ENCODE results near the gene MSRB3. TPM values are rescaled to one million over a fixed set of nuclear protein-coding genes. Genes with fewer than 3 reads are reported as not detected.

MSRB3 gene
- total and polyA plus RNA-seq, 10 of the 15 experiments (the other 5 are each of a cell fraction or from before 2014, with no cell fraction given) = 0.07 to 2.7 (median 1.3) TPM

GRCh38 chr12:65501093-65501621 lies 222.7 kb downstream of the MSRB3 start:
- POLR2A ChIA-PET = no interaction called here
- Histone ChIP-seq H3K4me3 (no peak overlapping the region), H3K27ac (ENCODE audit: control insufficient read depth, insufficient read depth) (no peak overlapping the region), H3K4me2 (ENCODE audit: control insufficient read depth, insufficient read depth) (no peak overlapping the region), H3K9ac (ENCODE audit: control insufficient read depth, insufficient read depth, low read length) (no peak overlapping the region), H4K20me1 (ENCODE audit: control insufficient read depth, insufficient read depth) (no peaks in the 10 kb centered on the region), H3K9me3 (replicated peaks; ENCODE audit: control insufficient read depth, insufficient read depth, low read length) (no peaks in the 10 kb centered on the region), H3K4me1 (ENCODE audit: control insufficient read depth, insufficient read depth, low read length) (no peaks in the 10 kb centered on the region), H2AFZ (ENCODE audit: control insufficient read depth, low read depth, low read length) (no peak overlapping the region), H3K36me3 (ENCODE audit: control insufficient read depth in 2 of 2, insufficient read depth in 2 of 2, low read length in 1 of 2) (no peaks in the 10 kb centered on the region), H3K79me2 (ENCODE audit: control insufficient read depth, insufficient read depth, low read length) (no peaks in the 10 kb centered on the region), H3K27me3 (replicated peaks in 1 of 2; ENCODE audit: control insufficient read depth in 2 of 2, insufficient read depth in 2 of 2, low read length in 1 of 2) (peaks cover 0 to 3% of the 10 kb centered on the region in 2 experiments; a peak in 2 of 4 replicates)
- in situ Hi-C loops (cut with MboI) = no loop called here
- BruUV-seq (replicated peaks) = no TSS peak
- ATAC-seq (no peak), FAIRE-seq (no peak), DNase-seq (ENCODE audit: low read depth, low spot score) (no peak)
- WGBS (ENCODE audit: insufficient coverage, insufficient replicate concordance, low lambda C conversion rate, missing lambda C conversion rate) = 18% methylated on average over 6 of the region's 6 CpGs
- CTCF ChIA-PET = no interaction called here
- no peak for TF ChIP-seq MEF2B (IDR thresholded peaks at IDR 0.05; ENCODE audit: partially characterized antibody, poor library complexity, severe bottlenecking)
- SMC1A ChIA-PET (ENCODE audit: uncharacterized antibody, unreplicated experiment) = interaction anchor here (1.1 kb wide), 1 partner anchor 16 kb away, joined by 3 read pairs; no protein-coding TSS in a partner anchor
- intact Hi-C loops (cut with micrococcal nuclease; ENCODE audit: unreplicated experiment) = no loop called here
- RAD21 ChIA-PET (ENCODE audit: unreplicated experiment) = no interaction called here

- SMC1A ChIA-PET (ENCODE audit: uncharacterized antibody, unreplicated experiment) = interaction anchor here (1.1 kb wide), 1 partner anchor 15 kb away, joined by 3 read pairs; no protein-coding TSS in a partner anchor
- TF ChIP-seq, protein P1, sequence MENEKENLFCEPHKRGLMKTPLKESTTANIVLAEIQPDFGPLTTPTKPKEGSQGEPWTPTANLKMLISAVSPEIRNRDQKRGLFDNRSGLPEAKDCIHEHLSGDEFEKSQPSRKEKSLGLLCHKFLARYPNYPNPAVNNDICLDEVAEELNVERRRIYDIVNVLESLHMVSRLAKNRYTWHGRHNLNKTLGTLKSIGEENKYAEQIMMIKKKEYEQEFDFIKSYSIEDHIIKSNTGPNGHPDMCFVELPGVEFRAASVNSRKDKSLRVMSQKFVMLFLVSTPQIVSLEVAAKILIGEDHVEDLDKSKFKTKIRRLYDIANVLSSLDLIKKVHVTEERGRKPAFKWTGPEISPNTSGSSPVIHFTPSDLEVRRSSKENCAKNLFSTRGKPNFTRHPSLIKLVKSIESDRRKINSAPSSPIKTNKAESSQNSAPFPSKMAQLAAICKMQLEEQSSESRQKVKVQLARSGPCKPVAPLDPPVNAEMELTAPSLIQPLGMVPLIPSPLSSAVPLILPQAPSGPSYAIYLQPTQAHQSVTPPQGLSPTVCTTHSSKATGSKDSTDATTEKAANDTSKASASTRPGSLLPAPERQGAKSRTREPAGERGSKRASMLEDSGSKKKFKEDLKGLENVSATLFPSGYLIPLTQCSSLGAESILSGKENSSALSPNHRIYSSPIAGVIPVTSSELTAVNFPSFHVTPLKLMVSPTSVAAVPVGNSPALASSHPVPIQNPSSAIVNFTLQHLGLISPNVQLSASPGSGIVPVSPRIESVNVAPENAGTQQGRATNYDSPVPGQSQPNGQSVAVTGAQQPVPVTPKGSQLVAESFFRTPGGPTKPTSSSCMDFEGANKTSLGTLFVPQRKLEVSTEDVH (IDR thresholded peaks at IDR 0.05; ENCODE audit: low read depth, partially characterized antibody) = no peak
- no peak for TF ChIP-seq BCLAF1 (IDR thresholded peaks at IDR 0.05)
- TF ChIP-seq POLR2A (IDR thresholded peaks at IDR 0.05; ENCODE audit: low read depth, low read length) = no peak
- no peak for TF ChIP-seq SIX5 (IDR thresholded peaks at IDR 0.05; ENCODE audit: low read depth, low read length, severe bottlenecking)
- TF ChIP-seq EP300 (IDR thresholded peaks at IDR 0.05; ENCODE audit: borderline replicate concordance in 1 of 2, control insufficient read depth in 1 of 2, low read depth in 2 of 2, low read length in 2 of 2) = no peak
- no peak for TF ChIP-seq CBX5 (IDR thresholded peaks at IDR 0.05; ENCODE audit: low read depth)
- TF ChIP-seq RBBP5 (conservative IDR thresholded peaks at IDR 0.05) = no peak
- TF ChIP-seq TBL1XR1 (IDR thresholded peaks at IDR 0.05; ENCODE audit: low read depth, low read length) = no peak
- TF ChIP-seq JUNB (IDR thresholded peaks at IDR 0.05) = no peak
- no peak for TF ChIP-seq HDAC6 (IDR thresholded peaks at IDR 0.05; ENCODE audit: unreplicated experiment)
- TF ChIP-seq LARP7 (IDR thresholded peaks at IDR 0.05) = no peak
Observed at GRCh38 chr12:65501935-65502334, 223.5 kb downstream of the MSRB3 start.

More at GRCh38 chr12:65501935-65502334, 223.5 kb downstream of the MSRB3 start:
- FAIRE-seq = no peak
- Histone ChIP-seq H3K36me3 (ENCODE audit: control insufficient read depth in 2 of 2, insufficient read depth in 2 of 2, low read length in 1 of 2) (no peaks in the 10 kb centered on the region), H3K4me3 (no peak overlapping the region), H2AFZ (ENCODE audit: control insufficient read depth, low read depth, low read length) (no peak overlapping the region), H3K9me3 (replicated peaks; ENCODE audit: control insufficient read depth, insufficient read depth, low read length) (no peaks in the 10 kb centered on the region), H3K9ac (ENCODE audit: control insufficient read depth, insufficient read depth, low read length) (no peak overlapping the region), H3K27ac (ENCODE audit: control insufficient read depth, insufficient read depth) (no peak overlapping the region), H3K4me1 (ENCODE audit: control insufficient read depth, insufficient read depth, low read length) (no peaks in the 10 kb centered on the region), H3K4me2 (ENCODE audit: control insufficient read depth, insufficient read depth) (no peak overlapping the region), H4K20me1 (ENCODE audit: control insufficient read depth, insufficient read depth) (no peaks in the 10 kb centered on the region), H3K79me2 (ENCODE audit: control insufficient read depth, insufficient read depth, low read length) (no peaks in the 10 kb centered on the region), H3K27me3 (replicated peaks in 1 of 2; ENCODE audit: control insufficient read depth in 2 of 2, insufficient read depth in 2 of 2, low read length in 1 of 2) (peaks cover 0 to 3% of the 10 kb centered on the region in 2 experiments; a peak in 2 of 4 replicates)
- ChIA-PET CTCF (no interaction called here), RAD21 (ENCODE audit: unreplicated experiment) (no interaction called here), POLR2A (no interaction called here)
- WGBS (ENCODE audit: insufficient coverage, insufficient replicate concordance, low lambda C conversion rate, missing lambda C conversion rate) = 8% methylated on average over 5 of the region's 5 CpGs
- in situ Hi-C loops (cut with MboI) (no loop called here), intact Hi-C loops (cut with micrococcal nuclease; ENCODE audit: unreplicated experiment) (no loop called here)
- no TSS peak for BruUV-seq (replicated peaks)
- ATAC-seq = no peak
- DNase-seq (ENCODE audit: low read depth, low spot score) = no peak

Data from GM12878 (cell line).